CD4-positive, alpha-beta T cell (primary cell): ENCODE results near the gene MIDN. TPM values are rescaled to one million over a fixed set of nuclear protein-coding genes. Genes with fewer than 3 reads are reported as not detected.
A peak's percentile ranks its signal among the peaks of the same experiment; 100 is the strongest.

ENCODE experiments used
- ATAC-seq: fragments of 200-7000 bp; cut with Tn5 transposase; one replicate; pipeline ENCODE4 v1.10.0; 2022; ENCODE audit warnings: mild to moderate bottlenecking; ENCODE audit not compliant: poor library complexity
- CTCF ChIA-PET: fragments of 350-600 bp; sonication (Branson Sonifier 250); formaldehyde crosslinking; loops from one replicate; lab custom pipeline; 2021; ENCODE audit warnings: antibody characterized with exemption, inconsistent platforms; lab: Charles Lee
- POLR2A ChIA-PET: fragments of 350-600 bp; sonication (Branson Sonifier 250); formaldehyde crosslinking; loops from one replicate; lab custom pipeline; 2021; ENCODE audit warnings: antibody characterized with exemption, inconsistent platforms; lab: Charles Lee
- DNase-seq, 14 experiments: peaks; one replicate each; pipeline ENCODE4 v3.0.0-alpha.2; 2013 to 2020; ENCODE audit warnings: mixed read lengths in 2 of 14
- H3K27ac ChIP-seq, 2 donors: one replicate each; pipeline versions ENCODE4 v1.5.1 to v1.7.0; 2013; ENCODE audit warnings: low read length in 2 of 2, low read depth in 1 of 2, mild to moderate bottlenecking in 1 of 2
- H3K27me3 ChIP-seq, 2 experiments: 1 replicate in 1 of 2; 2 replicates in 1 of 2; pipeline versions ENCODE4 v1.6.1 to v1.7.0; 2013; ENCODE audit warnings: low read length in 2 of 2, control low read depth in 1 of 2, mild to moderate bottlenecking in 1 of 2, moderate library complexity in 1 of 2; ENCODE audit not compliant: insufficient read depth in 2 of 2, control insufficient read depth in 1 of 2
- H3K36me3 ChIP-seq: one replicate; pipeline ENCODE4 v1.6.1; 2013; ENCODE audit warnings: low read length, control low read depth; ENCODE audit not compliant: insufficient read depth
- H3K4me1 ChIP-seq: one replicate; pipeline ENCODE4 v1.6.1; 2013; ENCODE audit warnings: low read length, control low read depth; ENCODE audit not compliant: insufficient read depth
- H3K4me3 ChIP-seq: one replicate; pipeline ENCODE4 v1.5.1; 2013; ENCODE audit warnings: mild to moderate bottlenecking, low read length, moderate library complexity
- H3K9me3 ChIP-seq, 2 experiments: 1 replicate in 1 of 2; 2 replicates in 1 of 2; pipeline versions ENCODE4 v1.6.1 to v1.7.0; 2013; ENCODE audit warnings: low read length in 2 of 2, mild to moderate bottlenecking in 2 of 2, control low read depth in 1 of 2, moderate library complexity in 1 of 2; ENCODE audit not compliant: control insufficient read depth in 1 of 2, insufficient read depth in 1 of 2
- H3K27ac Mint-ChIP-seq: one replicate; pipeline ENCODE4 v1.8.0; 2020; ENCODE audit warnings: mixed read lengths
- H3K27me3 Mint-ChIP-seq: one replicate; pipeline ENCODE4 v1.8.0; 2021; ENCODE audit warnings: mixed read lengths
- H3K36me3 Mint-ChIP-seq: one replicate; pipeline ENCODE4 v1.8.0; 2021; ENCODE audit warnings: low read depth, mixed read lengths
- H3K4me1 Mint-ChIP-seq: one replicate; pipeline ENCODE4 v1.8.0; 2021; ENCODE audit warnings: low read depth, mixed read lengths
- H3K4me3 Mint-ChIP-seq: one replicate; pipeline ENCODE4 v1.8.0; 2020; ENCODE audit warnings: mild to moderate bottlenecking, mixed read lengths
- H3K9me3 Mint-ChIP-seq: one replicate; pipeline ENCODE4 v1.8.0; 2020; ENCODE audit warnings: mixed read lengths
- CTCF ChIP-seq: fragments of 200-600 bp; IDR thresholded peaks from one replicate; pipeline ENCODE4 v1.8.0; 2022; ENCODE audit warnings: antibody characterized with exemption, mild to moderate bottlenecking
- intact Hi-C, 2 experiments: fragments of 100-400 bp; cut with DNase I in 1 of 2; cut with micrococcal nuclease in 1 of 2; formaldehyde crosslinking; loops; one replicate each; pipeline versions ENCODE4 v1.15.1 to v1.9.0; 2023 to 2025; cut with DNase I, micrococcal nuclease
- total RNA-seq, 174 experiments: library from RNA in 2 of 174; stranded (reverse) in 2 of 174; gene quantifications; one replicate each; pipeline ENCODE4 v1.2.3 and lab custom pipeline; 2021 to 2026

MIDN gene
- total RNA-seq, 2 experiments from 2014 or later, result 214 to 228 TPM

GRCh38 chr19:1239796-1240737 is 8.3 kb upstream of the MIDN start:
- ChIA-PET CTCF (interaction anchor here (0.6 to 1.9 kb wide), 9 partner anchors 26 to 657 kb away, joined by 3 to 7 read pairs (median 3); partner anchors contain the start of gene RNU6-2), POLR2A (interaction anchor here (0.7 to 7.9 kb wide), 5 partner anchors 27 to 127 kb away, joined by 3 to 476 read pairs (median 8); partner anchors contain the start of genes CIRBP and FAM174C)
- peak; percentile 70 for TF ChIP-seq CTCF
- ATAC-seq (peak; percentile 64), DNase-seq (peak; percentile 83 to 99 (median 90))
- no peaks in the 10 kb centered on the region for H3K9me3 Mint-ChIP-seq
- Histone ChIP-seq H3K4me3 (peak overlapping the region; percentile 53), H3K27me3 (peaks cover 6 to 12% of the 10 kb centered on the region in 2 experiments), H3K27ac (no peak overlapping the region), H3K4me1 (peaks cover 76% of the 10 kb centered on the region), H3K9me3 (peaks cover 0 to 9% of the 10 kb centered on the region in 2 experiments), H3K36me3 (peaks cover 7% of the 10 kb centered on the region)
- intact Hi-C loops, result loop anchor here (1.0 to 10.0 kb wide), 5 partner anchors 48 to 445 kb away; partner anchors contain the start of genes CNN2 (in 1 of the 2), PTBP1 (in 1 of the 2), RNU6-2 (in 1 of the 2) and TMEM259 (in 1 of the 2)
- peak overlapping the region; percentile 86 for H3K4me3 Mint-ChIP-seq
- H3K27me3 Mint-ChIP-seq, result peaks cover 13% of the 10 kb centered on the region
- peak overlapping the region; percentile 79 for H3K27ac Mint-ChIP-seq
- H3K4me1 Mint-ChIP-seq, result peaks cover 31% of the 10 kb centered on the region
- peaks cover 4% of the 10 kb centered on the region for H3K36me3 Mint-ChIP-seq

GRCh38 chr19:1240925-1241324 is 7.5 kb upstream of the MIDN start:
- Mint-ChIP-seq H3K27me3 (peaks cover 13% of the 10 kb centered on the region), H3K36me3 (peaks cover 4% of the 10 kb centered on the region), H3K9me3 (no peaks in the 10 kb centered on the region), H3K27ac (no peak overlapping the region), H3K4me3 (peak overlapping the region; percentile 91), H3K4me1 (peaks cover 31% of the 10 kb centered on the region)
- POLR2A ChIA-PET, result interaction anchor here (0.7 to 7.9 kb wide), 4 partner anchors 26 to 128 kb away, joined by 3 to 476 read pairs (median 6); partner anchors contain the start of genes CIRBP and FAM174C
- DNase-seq, result peak in 1 of 14 experiments; percentile 54
- no peak for ATAC-seq
- no peak for TF ChIP-seq CTCF
- CTCF ChIA-PET, result interaction anchor here (0.6 to 1.9 kb wide), 9 partner anchors 25 to 656 kb away, joined by 3 to 7 read pairs (median 3); partner anchors contain the start of gene RNU6-2
- intact Hi-C loops, result loop anchor here (1.0 to 10.0 kb wide), 5 partner anchors 49 to 446 kb away; partner anchors contain the start of genes CNN2 (in 1 of the 2), PTBP1 (in 1 of the 2), RNU6-2 (in 1 of the 2) and TMEM259 (in 1 of the 2)
- Histone ChIP-seq H3K9me3 (peaks cover 0 to 9% of the 10 kb centered on the region in 2 experiments), H3K27ac (no peak overlapping the region), H3K4me3 (peak overlapping the region; percentile 53), H3K4me1 (peaks cover 81% of the 10 kb centered on the region), H3K36me3 (peaks cover 7% of the 10 kb centered on the region), H3K27me3 (peaks cover 6 to 12% of the 10 kb centered on the region in 2 experiments)
